Skeletal muscle satellite cell (primary cell): ENCODE results near the gene SLC6A2.

Experiments
- H3K27me3 ChIP-seq: 2 replicates; pipeline ENCODE4 v1.7.0; 2013; ENCODE audit warnings: low read length; ENCODE audit not compliant: control insufficient read depth, insufficient read depth
- H3K36me3 ChIP-seq: 2 replicates; pipeline ENCODE4 v1.7.0; 2013; ENCODE audit warnings: mild to moderate bottlenecking, control low read depth, low read length; ENCODE audit not compliant: insufficient read depth
- H3K4me1 ChIP-seq: 2 replicates; pipeline ENCODE4 v1.7.0; 2013; ENCODE audit warnings: low read length; ENCODE audit not compliant: control insufficient read depth, insufficient read depth
- H3K4me2 ChIP-seq: 2 replicates; pipeline ENCODE4 v1.7.0; 2013; ENCODE audit warnings: mild to moderate bottlenecking, low read length
- H3K4me3 ChIP-seq: 2 replicates; pipeline ENCODE4 v1.7.0; 2013; ENCODE audit warnings: low read length
- H3K9ac ChIP-seq: 2 replicates; pipeline ENCODE4 v1.7.0; 2013; ENCODE audit warnings: mild to moderate bottlenecking, low read depth, low read length, moderate library complexity
- H3K9me3 ChIP-seq: replicated peaks from 2 replicates; pipeline ENCODE4 v1.7.0; 2013; ENCODE audit warnings: mild to moderate bottlenecking, control low read depth, low read length

The SLC6A2 gene

GRCh38 chr16:55682086-55682485, 26.3 kb downstream of the SLC6A2 start:
- Histone ChIP-seq H3K27me3 (peaks cover 6% of the 10 kb centered on the region), H3K4me1 (no peaks in the 10 kb centered on the region), H3K36me3 (no peaks in the 10 kb centered on the region), H3K9me3 (no peaks in the 10 kb centered on the region), H3K9ac (no peak overlapping the region), H3K4me2 (no peak overlapping the region), H3K4me3 (no peak overlapping the region)

- H3K9ac ChIP-seq, result no peak overlapping the region
- no peaks in the 10 kb centered on the region for H3K4me1 ChIP-seq
- no peak overlapping the region for H3K4me2 ChIP-seq
- no peak overlapping the region for H3K4me3 ChIP-seq
- H3K9me3 ChIP-seq, result no peaks in the 10 kb centered on the region
- no peaks in the 10 kb centered on the region for H3K27me3 ChIP-seq
- no peaks in the 10 kb centered on the region for H3K36me3 ChIP-seq
Measured at GRCh38 chr16:55685973-55686372, 30.2 kb downstream of the SLC6A2 start.

GRCh38 chr16:55686671-55687070, 30.9 kb downstream of the SLC6A2 start:
- peaks cover 5% of the 10 kb centered on the region for H3K27me3 ChIP-seq
- H3K9me3 ChIP-seq, result no peaks in the 10 kb centered on the region
- no peak overlapping the region for H3K9ac ChIP-seq
- H3K4me1 ChIP-seq, result no peaks in the 10 kb centered on the region
- no peak overlapping the region for H3K4me3 ChIP-seq
- H3K4me2 ChIP-seq, result no peak overlapping the region
- H3K36me3 ChIP-seq, result no peaks in the 10 kb centered on the region

GRCh38 chr16:55687802-55688201, 32.0 kb downstream of the SLC6A2 start:
- Histone ChIP-seq H3K27me3 (peaks cover 5% of the 10 kb centered on the region), H3K4me3 (no peak overlapping the region), H3K4me1 (no peaks in the 10 kb centered on the region), H3K36me3 (no peaks in the 10 kb centered on the region), H3K9ac (no peak overlapping the region), H3K9me3 (no peaks in the 10 kb centered on the region), H3K4me2 (no peak overlapping the region)

GRCh38 chr16:55690841-55691240, 35.1 kb downstream of the SLC6A2 start:
- H3K4me3 ChIP-seq, result no peak overlapping the region
- H3K4me1 ChIP-seq, result no peaks in the 10 kb centered on the region
- H3K36me3 ChIP-seq, result no peaks in the 10 kb centered on the region
- H3K27me3 ChIP-seq, result peaks cover 5% of the 10 kb centered on the region
- no peaks in the 10 kb centered on the region for H3K9me3 ChIP-seq
- no peak overlapping the region for H3K4me2 ChIP-seq
- no peak overlapping the region for H3K9ac ChIP-seq

- no peaks in the 10 kb centered on the region for H3K36me3 ChIP-seq
- no peak overlapping the region for H3K4me3 ChIP-seq
- no peaks in the 10 kb centered on the region for H3K4me1 ChIP-seq
- H3K9me3 ChIP-seq, result no peaks in the 10 kb centered on the region
- H3K4me2 ChIP-seq, result no peak overlapping the region
- H3K27me3 ChIP-seq, result peaks cover 5% of the 10 kb centered on the region
- no peak overlapping the region for H3K9ac ChIP-seq
Measured at GRCh38 chr16:55691771-55692170, 36.0 kb downstream of the SLC6A2 start.

GRCh38 chr16:55695595-55695994, 39.8 kb downstream of the SLC6A2 start:
- H3K9me3 ChIP-seq, result no peaks in the 10 kb centered on the region
- H3K4me2 ChIP-seq, result no peak overlapping the region
- H3K4me3 ChIP-seq, result no peak overlapping the region
- H3K27me3 ChIP-seq, result peaks cover 5% of the 10 kb centered on the region
- H3K36me3 ChIP-seq, result no peaks in the 10 kb centered on the region
- H3K4me1 ChIP-seq, result no peaks in the 10 kb centered on the region
- H3K9ac ChIP-seq, result no peak overlapping the region

- H3K27me3 ChIP-seq, result no peaks in the 10 kb centered on the region
- no peak overlapping the region for H3K9ac ChIP-seq
- no peaks in the 10 kb centered on the region for H3K36me3 ChIP-seq
- H3K4me2 ChIP-seq, result no peak overlapping the region
- no peaks in the 10 kb centered on the region for H3K4me1 ChIP-seq
- no peak overlapping the region for H3K4me3 ChIP-seq
- no peaks in the 10 kb centered on the region for H3K9me3 ChIP-seq
Measured at GRCh38 chr16:55697867-55698266, 42.1 kb downstream of the SLC6A2 start.

- Histone ChIP-seq H3K4me3 (no peak overlapping the region), H3K27me3 (no peaks in the 10 kb centered on the region), H3K36me3 (no peaks in the 10 kb centered on the region), H3K9ac (no peak overlapping the region), H3K4me1 (no peaks in the 10 kb centered on the region), H3K4me2 (no peak overlapping the region), H3K9me3 (no peaks in the 10 kb centered on the region)
Measured at GRCh38 chr16:55698331-55698730, 42.5 kb downstream of the SLC6A2 start.

- no peaks in the 10 kb centered on the region for H3K27me3 ChIP-seq
- no peaks in the 10 kb centered on the region for H3K36me3 ChIP-seq
- H3K4me2 ChIP-seq, result no peak overlapping the region
- H3K4me3 ChIP-seq, result no peak overlapping the region
- no peaks in the 10 kb centered on the region for H3K4me1 ChIP-seq
- no peaks in the 10 kb centered on the region for H3K9me3 ChIP-seq
- H3K9ac ChIP-seq, result no peak overlapping the region
Measured at GRCh38 chr16:55698946-55699345, 43.2 kb downstream of the SLC6A2 start.

GRCh38 chr16:55699616-55700015, 43.8 kb downstream of the SLC6A2 start:
- Histone ChIP-seq H3K9me3 (no peaks in the 10 kb centered on the region), H3K27me3 (no peaks in the 10 kb centered on the region), H3K4me1 (no peaks in the 10 kb centered on the region), H3K4me3 (no peak overlapping the region), H3K36me3 (no peaks in the 10 kb centered on the region), H3K4me2 (no peak overlapping the region), H3K9ac (no peak overlapping the region)

GRCh38 chr16:55700067-55700466, 44.3 kb downstream of the SLC6A2 start:
- no peaks in the 10 kb centered on the region for H3K36me3 ChIP-seq
- H3K4me2 ChIP-seq, result no peak overlapping the region
- no peaks in the 10 kb centered on the region for H3K4me1 ChIP-seq
- H3K9me3 ChIP-seq, result no peaks in the 10 kb centered on the region
- no peak overlapping the region for H3K9ac ChIP-seq
- H3K4me3 ChIP-seq, result no peak overlapping the region
- H3K27me3 ChIP-seq, result peaks cover 1% of the 10 kb centered on the region
